Body of pancreas (tissue), 4 donors: ENCODE measurements around the gene SERINC3. TPM values are rescaled to one million over a fixed set of nuclear protein-coding genes. Genes with fewer than 3 reads are reported as not detected.
A peak's percentile ranks its signal among the peaks of the same experiment; 100 is the strongest.

Source experiments
- ATAC-seq: fragments of 150-250 bp; one replicate; pipeline ENCODE4 v1.9.1; 2016
- DNase-seq, 4 donors: peaks; one replicate each; pipeline ENCODE4 v3.0.0-alpha.2; 2019
- H3K27ac ChIP-seq, 4 donors: fragments of 200-600 bp; sonication (generic); 1 replicate in 3 of 4; 2 replicates in 1 of 4; pipeline versions ENCODE4 v1.5.1 to v1.6.1; 2016 to 2019; ENCODE audit warnings: mild to moderate bottlenecking in 1 of 4, mixed read lengths in 1 of 4, moderate library complexity in 1 of 4
- H3K27me3 ChIP-seq, 2 donors: fragments of 200-600 bp; sonication (generic); one replicate each; pipeline ENCODE4 v1.6.0; 2016; ENCODE audit warnings: mild to moderate bottlenecking in 1 of 2
- H3K36me3 ChIP-seq, 2 donors: fragments of 200-600 bp; sonication (generic); replicated peaks in 1 of 2; 2 replicates each; pipeline ENCODE4 v1.5.1; 2016; ENCODE audit warnings: low read depth in 2 of 2; ENCODE audit not compliant: insufficient read depth in 1 of 2
- H3K4me1 ChIP-seq: fragments of 200-600 bp; sonication (generic); one replicate; pipeline ENCODE4 v1.6.0; 2016
- H3K4me3 ChIP-seq, 2 donors: fragments of 200-600 bp; sonication (generic); 1 replicate in 1 of 2; 2 replicates in 1 of 2; pipeline ENCODE4 v1.5.1; 2016 to 2019
- H3K9me3 ChIP-seq, 3 donors: fragments of 200-600 bp; sonication (generic); 1 replicate in 2 of 3; 2 replicates in 1 of 3; pipeline ENCODE4 v1.5.1; 2016
- CTCF ChIP-seq, 7 experiments: fragments of 450-650 bp in 4 of 7; fragments of 200-600 bp in 3 of 7; sonication (generic) in 3 of 7; IDR thresholded peaks; one replicate each; pipeline ENCODE4 v1.5.1; 2016 to 2019; ENCODE audit warnings: antibody characterized with exemption in 7 of 7
- POLR2A ChIP-seq, 3 donors: fragments of 450-650 bp; IDR thresholded peaks; one replicate each; pipeline ENCODE4 v1.6.1; 2016; ENCODE audit warnings: antibody characterized with exemption in 3 of 3, mild to moderate bottlenecking in 2 of 3
- WGBS, 2 donors: methylation state at CpG; one replicate each; pipeline ENCODE4 v1.1.5; 2017; 5-methylcytosine and 5-hydroxymethylcytosine counted together
- intact Hi-C: fragments of 100-400 bp; cut with DNase I; formaldehyde crosslinking; loops from one replicate; pipeline ENCODE4 v1.15.1; 2023
- total RNA-seq, 2 donors: library from RNA; depleted of rRNA; stranded (reverse); fragments of >200 nt; gene quantifications; one replicate each; pipeline ENCODE4 v1.1.0, GENCODE V29; 2016

Gene SERINC3
- total RNA-seq, 2 donors from 2014 or later = 28.3 to 36.3 TPM

GRCh38 chr20:44528309-44528708, 6.4 kb upstream of the SERINC3 start:
- H3K4me1 ChIP-seq = peaks cover 14% of the 10 kb centered on the region
- ATAC-seq (no peak), DNase-seq (no peak)
- no peaks in the 10 kb centered on the region for H3K36me3 ChIP-seq
- TF ChIP-seq POLR2A (IDR thresholded peaks at IDR 0.05) (no peak), CTCF (IDR thresholded peaks at IDR 0.05) (no peak)
- no peaks in the 10 kb centered on the region for H3K9me3 ChIP-seq
- H3K27me3 ChIP-seq = no peaks in the 10 kb centered on the region
- no peak overlapping the region for H3K4me3 ChIP-seq
- whole genome bisulfite sequencing, 2 donors = 55 to 66% methylated on average over 6 of the region's 6 CpGs
- intact Hi-C loops = no loop called here
- H3K27ac ChIP-seq = no peak overlapping the region

- no peak for TF ChIP-seq CTCF (IDR thresholded peaks at IDR 0.05)
- TF ChIP-seq POLR2A (IDR thresholded peaks at IDR 0.05) = no peak
- Histone ChIP-seq H3K36me3 (no peaks in the 10 kb centered on the region), H3K4me1 (peaks cover 11% of the 10 kb centered on the region), H3K27ac (no peak overlapping the region), H3K27me3 (no peaks in the 10 kb centered on the region), H3K4me3 (no peak overlapping the region), H3K9me3 (no peaks in the 10 kb centered on the region)
- intact Hi-C loops = no loop called here
- 40 to 58% methylated on average over 4 of the region's 4 CpGs for WGBS, 2 donors
- DNase-seq = no peak
- no peak for ATAC-seq
These were observed 5.9 kb upstream of the SERINC3 start for GRCh38 chr20:44527716-44528199.

- H3K4me1 ChIP-seq = peaks cover 2% of the 10 kb centered on the region
- 71 to 78% methylated on average over 6 of the region's 6 CpGs for WGBS, 2 donors
- no peaks in the 10 kb centered on the region for H3K9me3 ChIP-seq
These were observed 4.3 kb upstream of the SERINC3 start for GRCh38 chr20:44526129-44526528.

GRCh38 chr20:44523746-44524145, 1.9 kb upstream of the SERINC3 start:
- ATAC-seq (no peak), DNase-seq (no peak)
- WGBS, 2 donors = 34 to 43% methylated on average over 4 of the region's 4 CpGs
- Histone ChIP-seq H3K27me3 (no peaks in the 10 kb centered on the region), H3K4me1 (peaks cover 24% of the 10 kb centered on the region), H3K27ac (no peak overlapping the region), H3K9me3 (no peaks in the 10 kb centered on the region), H3K36me3 (no peaks in the 10 kb centered on the region), H3K4me3 (no peak overlapping the region)
- TF ChIP-seq CTCF (IDR thresholded peaks at IDR 0.05) (no peak), POLR2A (IDR thresholded peaks at IDR 0.05) (no peak)
- intact Hi-C loops = no loop called here

More at GRCh38 chr20:44526129-44526528, 4.3 kb upstream of the SERINC3 start:
- ATAC-seq = no peak
- no peak for TF ChIP-seq POLR2A (IDR thresholded peaks at IDR 0.05)
- TF ChIP-seq CTCF (IDR thresholded peaks at IDR 0.05) = no peak
- Histone ChIP-seq H3K4me3 (no peak overlapping the region), H3K27ac (no peak overlapping the region), H3K36me3 (no peaks in the 10 kb centered on the region), H3K27me3 (no peaks in the 10 kb centered on the region)
- intact Hi-C loops = no loop called here
- no peak for DNase-seq

GRCh38 chr20:44522841-44523240, 971 bp upstream of the SERINC3 start:
- Histone ChIP-seq H3K27ac (peak overlapping the region in 3 of 4 donors; percentile 86 to 95 (median 94)), H3K4me3 (no peak overlapping the region), H3K9me3 (no peaks in the 10 kb centered on the region), H3K27me3 (no peaks in the 10 kb centered on the region), H3K4me1 (peaks cover 32% of the 10 kb centered on the region), H3K36me3 (no peaks in the 10 kb centered on the region)
- TF ChIP-seq CTCF (IDR thresholded peaks at IDR 0.05) (no peak), POLR2A (IDR thresholded peaks at IDR 0.05) (no peak)
- intact Hi-C loops = no loop called here
- no peak for ATAC-seq
- WGBS, 2 donors = 58 to 79% methylated on average over 1 of the region's 1 CpG
- DNase-seq = no peak
